GM19438 (cell line): ENCODE results near the gene PAPPA.

Experiments
- ATAC-seq: cut with Tn5 transposase; IDR thresholded peaks from one replicate; pipeline ENCODE4 v1.9.1; 2021; ENCODE audit warnings: low read depth; ENCODE audit not compliant: unreplicated experiment

Gene PAPPA

GRCh38 chr9:116219686-116220085 is 66.1 kb downstream of the PAPPA start:
- ATAC-seq, result no peak

DNA sequence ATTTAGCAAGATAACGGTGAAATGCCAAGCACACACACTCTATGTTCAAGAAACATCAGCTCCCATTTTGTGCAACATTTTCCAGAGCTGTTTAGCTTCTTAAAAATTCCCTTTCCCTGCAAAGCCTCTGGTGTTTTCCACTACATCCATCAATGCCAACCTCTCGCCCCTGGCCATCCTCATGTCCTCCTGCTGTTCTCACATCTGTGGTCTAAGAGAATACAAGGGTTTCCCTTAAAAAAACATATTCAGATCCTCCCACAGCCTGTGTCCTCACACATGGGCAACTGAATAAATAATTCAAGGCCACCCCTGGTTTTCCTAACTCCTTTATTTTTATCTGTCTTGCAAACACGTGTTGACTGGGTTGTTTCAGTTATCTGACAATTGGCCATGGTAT is 70.3 kb downstream of the PAPPA start:
- no peak for ATAC-seq

- no peak for ATAC-seq
These were observed 76.6 kb downstream of the PAPPA start for GRCh38 chr9:116230051-116230632.

DNA sequence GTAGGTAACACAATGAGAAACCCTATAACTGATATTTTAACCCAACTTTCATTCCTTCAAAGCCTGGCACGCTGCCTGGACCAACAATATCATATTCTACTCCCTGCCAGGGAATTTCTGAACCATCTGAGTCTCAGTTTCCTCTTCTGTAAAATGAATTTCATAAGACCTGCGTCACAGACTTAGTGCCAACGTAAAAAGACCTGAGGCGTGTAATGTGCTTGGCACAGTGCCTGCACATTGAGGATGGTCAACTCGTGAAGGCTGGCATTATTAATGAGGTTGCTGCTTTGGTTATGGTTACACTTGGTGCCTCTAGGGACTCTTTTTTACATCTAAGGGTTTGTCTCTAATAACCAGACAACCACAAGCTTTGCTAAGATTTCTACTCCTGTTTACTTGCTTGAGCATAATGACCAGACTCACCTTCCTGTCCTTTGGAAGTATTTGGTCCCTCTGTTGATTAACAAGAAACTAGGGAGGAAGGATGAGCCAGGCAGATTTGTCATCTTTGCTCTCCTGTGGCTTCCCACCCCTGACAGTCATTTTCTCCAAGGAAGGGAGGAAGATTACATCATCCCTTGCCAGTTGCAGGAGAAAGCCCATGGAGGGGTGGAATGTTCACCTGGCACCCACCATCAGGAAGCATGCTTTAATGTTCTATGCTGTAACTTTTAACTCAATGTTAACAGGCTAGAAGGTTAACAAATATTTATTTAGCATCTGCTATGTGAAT is 79.0 kb downstream of the PAPPA start:
- ATAC-seq, result no peak

DNA sequence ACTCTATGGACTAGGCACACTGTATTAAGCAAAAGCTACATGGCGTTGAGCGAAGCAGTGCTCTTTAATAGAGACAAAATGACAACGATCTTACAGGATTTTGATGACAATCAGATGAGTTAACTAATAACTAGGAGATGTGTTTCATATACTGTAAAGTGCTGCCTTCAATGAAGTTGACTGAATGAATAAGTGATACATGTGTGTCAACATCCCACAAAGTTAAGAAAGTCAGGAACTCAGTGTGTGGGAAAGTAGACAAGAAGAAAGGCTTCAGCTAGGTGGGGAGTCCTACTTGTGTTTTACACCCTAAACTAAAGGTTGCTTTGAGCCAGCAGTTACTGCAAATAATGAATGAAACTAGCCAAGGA is 79.6 kb downstream of the PAPPA start:
- ATAC-seq, result no peak

DNA sequence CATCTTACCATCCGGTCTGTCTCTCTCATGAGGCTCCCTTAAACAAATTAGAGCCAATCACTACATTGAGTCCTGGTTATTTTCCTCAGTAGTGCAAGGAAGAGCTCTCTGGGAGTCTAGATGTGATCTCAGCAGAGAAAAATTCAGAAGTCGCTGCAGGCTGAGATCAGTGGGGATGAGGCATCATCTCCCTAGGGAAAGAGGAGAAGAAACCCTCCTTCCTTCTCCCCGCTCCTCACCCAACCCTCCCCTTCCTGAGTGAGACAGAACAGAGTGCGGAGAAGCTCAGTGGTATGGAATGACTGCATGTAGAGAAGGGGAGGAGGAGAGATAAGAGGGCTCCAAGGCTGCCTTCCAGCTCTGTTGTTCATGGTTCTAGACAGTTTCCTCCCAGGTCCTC is 80.5 kb downstream of the PAPPA start:
- no peak for ATAC-seq

DNA sequence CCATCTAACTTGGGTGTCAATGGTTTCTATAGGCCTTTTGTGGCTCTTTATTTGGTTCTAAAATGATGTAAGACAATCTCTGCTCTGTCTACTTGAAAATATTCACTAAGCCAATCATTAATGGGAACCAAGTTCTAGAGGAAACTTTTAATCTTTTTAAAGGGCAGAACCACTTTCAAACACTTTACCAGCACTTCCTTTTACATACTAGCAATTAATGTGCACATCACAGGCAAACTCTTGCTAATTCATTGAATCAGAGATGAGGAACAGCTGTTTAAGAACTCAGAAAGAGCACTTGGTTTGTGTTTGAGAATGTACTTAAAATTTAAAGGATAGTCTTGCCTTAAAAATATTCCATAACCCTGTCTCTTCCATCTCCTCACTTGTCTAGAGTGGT is 83.4 kb downstream of the PAPPA start:
- no peak for ATAC-seq

DNA sequence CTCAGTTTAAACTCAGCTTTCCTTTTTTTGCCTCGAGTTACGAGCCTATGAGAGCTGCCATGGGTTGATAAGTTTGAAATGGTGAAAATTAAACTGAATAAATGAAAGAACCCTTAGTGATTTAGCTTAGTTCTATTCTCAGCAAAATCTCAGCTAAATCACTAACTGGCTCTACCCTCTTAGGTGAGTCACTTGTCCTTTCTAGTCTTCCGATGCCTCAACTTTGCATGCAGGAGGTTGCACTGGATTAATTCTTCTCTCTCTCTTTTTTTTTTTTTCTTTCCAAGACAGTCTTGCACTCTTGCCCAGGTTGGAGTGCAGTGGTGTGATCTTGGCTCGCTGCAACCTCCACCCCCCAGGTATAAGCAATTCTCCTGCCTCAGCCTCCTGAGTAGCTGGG is 83.9 kb downstream of the PAPPA start:
- no peak for ATAC-seq

DNA sequence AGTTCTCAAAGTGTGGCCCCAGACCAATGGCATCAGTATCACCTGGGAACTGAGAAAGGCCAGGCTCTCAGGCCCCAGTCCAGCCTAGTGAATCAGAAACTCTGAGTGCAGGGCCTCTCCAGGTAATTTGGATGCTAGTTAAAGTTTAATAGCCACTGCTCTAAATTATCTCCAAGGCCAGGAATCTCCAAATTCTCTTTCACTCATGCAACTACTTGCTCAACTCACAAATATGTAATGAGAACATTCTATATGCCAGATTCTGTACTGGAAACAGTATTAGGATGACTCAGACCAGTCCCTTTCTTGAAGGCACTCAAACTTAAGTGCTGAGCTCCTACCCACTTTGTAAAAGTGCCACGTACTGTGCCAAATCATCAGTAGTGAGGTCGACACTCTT is 84.6 kb downstream of the PAPPA start:
- no peak for ATAC-seq

DNA sequence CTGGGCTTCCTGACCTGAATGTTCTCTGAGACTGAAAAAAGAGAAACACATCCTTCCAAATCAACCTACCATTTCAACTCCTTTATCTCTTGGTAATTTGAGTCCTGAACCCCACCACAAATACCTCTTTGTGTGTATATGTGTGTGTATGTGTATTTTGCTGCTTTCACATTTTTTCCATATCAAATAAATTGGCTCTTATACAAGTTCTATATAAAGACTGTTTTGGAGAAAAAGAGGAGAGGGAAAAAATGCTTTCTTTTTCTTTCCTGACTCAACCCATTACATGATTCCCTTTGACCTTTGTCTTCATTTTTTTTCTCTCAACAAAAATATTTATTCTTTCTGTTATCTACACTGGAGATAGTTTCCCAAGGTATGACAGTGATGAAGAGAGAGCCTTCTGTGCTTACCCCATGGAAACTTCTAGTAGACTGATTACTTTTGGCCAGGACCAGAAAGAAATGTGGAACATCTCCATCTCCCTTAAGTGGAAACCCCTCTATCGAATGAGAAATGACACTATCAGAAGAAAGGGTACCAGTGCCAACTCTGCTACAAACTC is 85.3 kb downstream of the PAPPA start:
- no peak for ATAC-seq

GRCh38 chr9:116243708-116244107 is 90.1 kb downstream of the PAPPA start:
- ATAC-seq, result no peak

GRCh38 chr9:116247284-116247683 is 93.7 kb downstream of the PAPPA start:
- ATAC-seq, result no peak

- ATAC-seq, result no peak
These were observed 94.3 kb downstream of the PAPPA start for GRCh38 chr9:116247791-116248374.

DNA sequence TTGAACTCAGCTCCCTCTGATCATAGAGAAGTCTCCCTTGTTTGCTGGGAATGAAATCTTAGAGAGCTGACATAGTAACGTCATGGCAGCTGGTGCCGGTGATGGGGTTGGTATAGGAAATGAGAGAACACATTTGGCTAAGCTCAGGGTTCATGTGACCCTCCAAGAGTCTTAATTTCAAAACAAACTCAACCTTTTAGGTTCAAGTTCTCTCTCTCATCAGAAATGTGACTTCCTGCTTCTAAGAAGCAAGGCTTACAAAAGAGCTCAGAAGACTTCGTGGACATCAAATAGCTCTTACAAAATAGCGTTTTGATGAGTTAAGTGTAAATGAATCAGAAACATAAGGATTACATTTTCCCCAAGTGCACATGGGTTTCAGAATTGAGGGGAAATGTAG is 97.3 kb downstream of the PAPPA start:
- no peak for ATAC-seq

GRCh38 chr9:116251366-116251765 is 97.8 kb downstream of the PAPPA start:
- ATAC-seq, result no peak

DNA sequence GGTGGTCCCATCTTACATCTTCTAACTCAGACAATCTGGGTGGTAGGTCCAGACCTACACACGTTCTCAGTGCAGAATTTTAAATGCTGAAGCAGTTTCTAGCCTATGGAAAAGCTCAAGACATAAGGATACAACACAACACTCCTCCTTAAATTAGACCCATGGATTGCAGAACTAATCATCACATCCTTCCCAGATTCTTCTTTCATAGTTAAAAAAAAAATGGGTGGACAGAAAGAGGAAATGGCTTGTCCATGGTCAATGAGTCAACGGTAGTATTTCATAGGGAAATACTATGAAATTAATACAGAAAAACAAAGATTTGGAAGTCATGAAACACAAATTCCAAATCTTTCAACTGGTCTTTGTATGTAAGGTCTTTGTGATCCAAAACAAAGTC is 106.9 kb downstream of the PAPPA start:
- no peak for ATAC-seq

DNA sequence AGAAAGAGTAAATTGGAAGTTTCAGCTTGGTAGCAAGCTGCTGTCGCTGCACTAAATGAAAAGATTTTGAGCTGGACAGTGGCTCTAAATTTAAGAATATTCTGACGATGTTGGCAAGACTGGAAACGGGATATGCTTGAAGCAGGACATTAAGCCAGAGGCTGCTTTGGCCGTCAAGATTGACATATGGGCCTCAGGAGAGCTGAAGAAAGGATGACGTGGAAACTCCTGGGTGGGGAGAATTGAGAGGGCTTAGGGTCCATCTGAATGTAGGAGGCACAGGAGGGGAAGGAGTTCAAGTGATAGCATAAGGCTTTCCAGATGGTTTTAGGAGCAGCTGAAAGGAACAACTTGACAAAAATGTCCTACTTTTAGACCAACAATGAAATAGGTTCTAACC is 108.9 kb downstream of the PAPPA start:
- ATAC-seq, result no peak

DNA sequence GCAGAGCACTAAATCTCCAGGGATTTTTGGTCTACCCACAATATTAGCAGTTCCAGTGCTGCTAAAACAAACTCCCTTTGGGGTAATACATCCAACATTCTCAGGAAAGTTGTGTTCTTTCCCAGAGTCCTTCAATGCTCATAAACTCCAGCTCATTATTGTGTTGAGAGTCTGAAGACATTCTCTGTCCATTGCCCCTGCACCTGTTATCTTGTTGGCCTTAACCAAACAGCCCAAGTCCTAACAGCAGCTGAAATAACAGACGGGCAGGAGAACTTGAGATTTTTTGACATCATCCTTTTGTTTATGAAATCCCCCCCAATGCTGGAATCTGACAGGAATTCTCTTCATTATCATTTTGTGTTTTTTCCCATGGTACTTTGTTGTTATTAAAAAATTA is 110.8 kb downstream of the PAPPA start:
- ATAC-seq, result no peak

GRCh38 chr9:116267021-116267420 is 113.4 kb downstream of the PAPPA start:
- ATAC-seq, result no peak

DNA sequence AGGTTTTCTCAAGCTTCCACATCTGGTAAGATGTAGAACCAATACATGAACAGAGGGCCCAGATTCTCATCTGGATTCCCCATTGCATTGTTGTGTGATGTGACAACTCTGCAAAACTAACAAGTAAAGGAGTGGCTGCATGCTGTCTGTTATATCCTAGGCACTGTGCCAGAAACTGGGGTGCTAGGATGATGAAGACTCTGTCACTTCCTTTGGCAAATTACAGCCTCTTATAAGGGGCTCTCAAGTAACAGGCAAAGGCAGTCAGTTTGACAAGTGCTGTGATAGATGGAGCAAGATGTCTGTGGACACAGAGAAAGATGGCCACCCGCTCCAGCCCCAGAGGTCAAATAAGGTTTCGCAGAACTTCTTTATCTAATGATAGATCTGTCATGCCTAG is 115.7 kb downstream of the PAPPA start:
- ATAC-seq, result no peak

DNA sequence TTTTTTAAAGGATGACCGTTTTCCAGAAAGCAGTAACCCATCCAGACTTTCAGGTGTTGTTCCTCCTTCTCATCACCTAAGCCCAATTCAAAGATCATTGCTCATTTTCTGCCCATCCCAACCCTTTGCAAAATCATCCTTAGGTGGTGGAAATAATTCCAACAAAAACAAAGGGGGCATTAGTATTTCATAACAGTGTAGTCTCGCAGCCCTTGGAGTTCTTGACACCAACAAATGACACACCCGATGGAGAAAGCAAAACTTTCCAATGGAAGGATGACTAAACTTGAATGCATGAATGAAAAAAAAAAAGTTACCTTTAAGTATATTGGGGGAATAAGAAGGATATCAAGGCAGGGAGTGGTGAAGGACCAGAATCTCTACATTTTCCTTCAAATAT is 117.0 kb downstream of the PAPPA start:
- ATAC-seq, result no peak

GRCh38 chr9:116271340-116271739 is 117.7 kb downstream of the PAPPA start:
- ATAC-seq, result no peak
